ENCODE results near the gene PSMD2.
A peak's percentile ranks its signal among the peaks of the same experiment; 100 is the strongest.
"Not testable (repeated sequence)": the region's sequence is repeated elsewhere in the genome, so short reads cannot be mapped to it uniquely, and the experiment has no call there.

The PSMD2 gene

DNA sequence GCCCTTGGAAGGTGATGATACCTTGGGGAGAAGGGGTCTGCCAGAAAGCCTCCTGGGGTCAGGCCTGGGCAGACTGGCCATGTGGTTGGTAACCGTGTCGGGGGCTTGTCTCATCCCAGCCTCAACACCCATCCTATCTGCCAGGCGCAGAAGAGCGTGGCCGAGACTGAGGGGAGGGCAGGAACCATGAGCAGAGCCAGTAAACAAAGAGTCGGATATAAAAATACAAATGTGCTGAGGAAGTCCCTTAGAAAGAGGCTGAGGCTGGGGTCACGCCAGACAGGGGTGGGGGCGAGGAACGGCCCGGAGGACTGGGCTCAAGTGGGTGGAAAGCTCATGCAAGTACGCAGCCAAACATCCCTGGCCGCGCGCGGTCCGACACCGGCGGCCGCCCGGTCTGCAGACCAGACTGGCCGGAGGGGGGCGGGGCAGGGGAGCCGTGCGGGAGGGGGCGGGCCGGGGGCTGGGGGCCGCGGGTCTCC is 39.6 kb upstream of the PSMD2 start:
- TF ChIP-seq, protein P1, sequence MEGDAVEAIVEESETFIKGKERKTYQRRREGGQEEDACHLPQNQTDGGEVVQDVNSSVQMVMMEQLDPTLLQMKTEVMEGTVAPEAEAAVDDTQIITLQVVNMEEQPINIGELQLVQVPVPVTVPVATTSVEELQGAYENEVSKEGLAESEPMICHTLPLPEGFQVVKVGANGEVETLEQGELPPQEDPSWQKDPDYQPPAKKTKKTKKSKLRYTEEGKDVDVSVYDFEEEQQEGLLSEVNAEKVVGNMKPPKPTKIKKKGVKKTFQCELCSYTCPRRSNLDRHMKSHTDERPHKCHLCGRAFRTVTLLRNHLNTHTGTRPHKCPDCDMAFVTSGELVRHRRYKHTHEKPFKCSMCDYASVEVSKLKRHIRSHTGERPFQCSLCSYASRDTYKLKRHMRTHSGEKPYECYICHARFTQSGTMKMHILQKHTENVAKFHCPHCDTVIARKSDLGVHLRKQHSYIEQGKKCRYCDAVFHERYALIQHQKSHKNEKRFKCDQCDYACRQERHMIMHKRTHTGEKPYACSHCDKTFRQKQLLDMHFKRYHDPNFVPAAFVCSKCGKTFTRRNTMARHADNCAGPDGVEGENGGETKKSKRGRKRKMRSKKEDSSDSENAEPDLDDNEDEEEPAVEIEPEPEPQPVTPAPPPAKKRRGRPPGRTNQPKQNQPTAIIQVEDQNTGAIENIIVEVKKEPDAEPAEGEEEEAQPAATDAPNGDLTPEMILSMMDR (IDR thresholded peaks at IDR 0.05; ENCODE audit: low read depth, low read length): no peak
- no peak overlapping the region for H3K4me3 ChIP-seq (ENCODE audit: low read depth, low read length)

DNA sequence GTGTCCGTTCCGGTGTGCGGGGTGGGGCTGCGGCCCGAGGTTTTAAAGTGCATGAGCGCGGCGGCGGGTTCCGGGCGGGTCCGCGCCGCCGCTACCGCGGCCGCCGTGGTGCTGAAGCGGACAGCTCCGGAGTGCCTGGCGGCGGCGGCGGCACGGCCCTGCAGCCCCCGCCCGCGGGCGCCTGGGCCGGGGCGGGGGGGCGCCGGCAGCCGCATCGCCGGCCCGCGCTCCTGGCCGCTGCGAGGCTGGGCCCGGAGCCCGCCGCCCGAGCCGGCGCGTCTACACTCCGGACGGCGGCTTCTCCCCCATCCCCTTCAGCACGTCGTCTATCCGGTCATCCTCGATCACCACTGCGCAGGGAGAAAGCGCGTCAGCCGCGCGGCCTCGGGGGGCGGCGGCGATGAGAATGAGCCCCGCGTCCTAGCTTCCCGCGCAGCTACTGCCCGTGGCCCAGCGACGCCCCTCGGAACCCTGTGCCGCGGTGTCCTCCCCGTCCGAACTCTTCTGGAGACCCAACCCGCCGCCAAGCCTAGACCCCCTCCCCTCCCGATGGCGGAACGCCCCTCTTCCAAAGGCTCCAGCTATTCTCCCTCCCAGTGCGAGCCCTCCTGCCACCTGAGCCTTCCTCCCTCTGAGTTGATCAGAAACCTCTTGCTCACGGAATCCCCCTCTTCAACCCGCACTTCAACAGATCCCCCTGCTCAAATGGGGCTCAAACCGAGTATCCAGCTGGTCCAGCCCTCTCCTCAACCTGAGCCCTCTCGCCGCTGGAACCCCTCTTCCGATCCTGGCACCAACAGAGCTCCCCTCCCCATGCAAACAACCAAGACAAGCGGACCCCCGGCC is 38.9 kb upstream of the PSMD2 start:
- peak overlapping the region; percentile 30 for H3K4me3 ChIP-seq (ENCODE audit: low read depth, low read length)
- TF ChIP-seq, protein P1 (IDR thresholded peaks at IDR 0.05; ENCODE audit: low read depth, low read length): no peak

DNA sequence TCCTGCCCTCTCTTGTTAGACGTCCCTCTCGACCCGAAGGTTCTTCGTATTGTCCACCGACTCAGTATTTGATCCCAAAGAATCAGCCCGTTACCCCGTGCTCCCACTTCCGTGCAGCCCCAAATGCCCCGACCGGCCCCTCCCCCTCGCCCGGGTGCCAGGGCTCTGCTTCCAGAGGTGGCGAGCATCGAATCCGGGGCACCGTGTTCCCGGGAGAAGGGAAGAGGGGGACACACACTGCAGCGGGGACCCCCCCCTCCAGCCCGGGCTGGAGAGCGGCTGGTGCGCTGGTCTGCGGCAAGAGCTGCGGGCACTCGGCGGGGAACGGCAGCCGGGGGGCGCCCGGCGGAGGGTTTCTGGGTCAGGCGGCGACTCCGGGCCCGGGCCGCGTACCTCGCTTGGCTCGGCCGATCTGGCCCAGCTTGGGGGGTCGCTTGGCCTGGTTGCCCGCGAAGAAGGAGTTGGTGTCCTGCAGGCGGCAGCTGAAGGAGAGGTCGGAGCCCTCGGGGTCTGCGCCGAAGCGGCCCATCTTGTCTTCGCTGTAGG is 38.2 kb upstream of the PSMD2 start:
- H3K4me3 ChIP-seq (ENCODE audit: low read depth, low read length): peak overlapping the region; percentile 44
- TF ChIP-seq, protein P1 (IDR thresholded peaks at IDR 0.05; ENCODE audit: low read depth, low read length): no peak

DNA sequence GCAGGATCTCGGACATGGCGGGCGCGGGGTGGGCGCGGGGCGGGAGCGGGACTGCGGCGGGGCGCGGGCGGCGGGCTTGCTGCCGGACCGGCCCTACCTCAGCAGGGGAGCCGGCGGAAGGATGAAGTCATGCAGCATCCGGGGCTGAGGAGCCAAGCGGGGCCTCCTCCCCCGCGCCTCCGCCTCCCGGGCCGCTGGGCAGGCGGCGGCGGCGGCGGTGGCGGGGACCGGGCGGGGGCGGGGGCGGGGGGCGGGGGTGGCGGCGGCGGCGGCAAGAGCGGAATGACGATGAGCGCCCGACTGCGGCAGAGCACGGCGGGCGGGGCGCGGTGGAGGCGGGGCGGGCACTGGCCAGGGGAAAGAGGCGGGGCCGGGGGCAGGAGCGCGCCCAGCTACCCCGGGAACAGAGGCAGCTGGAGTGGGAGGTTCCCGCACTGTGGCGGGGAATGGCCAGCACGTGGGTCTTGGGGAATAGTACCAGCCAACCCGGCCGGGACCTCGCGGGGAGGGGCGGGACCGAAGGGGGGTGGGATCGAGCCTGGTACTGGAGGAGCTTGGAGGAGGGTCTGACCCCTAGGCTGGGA is 37.7 kb upstream of the PSMD2 start, which contains the start of gene CAMK2N2:
Gene CAMK2N2, minus strand, starts transcription at position 284 of the 584 bp plus-strand sequence. Its CDS starts 268 bp downstream, at position 16.
- H3K4me3 ChIP-seq (ENCODE audit: low read depth, low read length): peak within 1 kb of the TSS; percentile 54
- TF ChIP-seq, protein P1 (IDR thresholded peaks at IDR 0.05; ENCODE audit: low read depth, low read length): no peak

DNA sequence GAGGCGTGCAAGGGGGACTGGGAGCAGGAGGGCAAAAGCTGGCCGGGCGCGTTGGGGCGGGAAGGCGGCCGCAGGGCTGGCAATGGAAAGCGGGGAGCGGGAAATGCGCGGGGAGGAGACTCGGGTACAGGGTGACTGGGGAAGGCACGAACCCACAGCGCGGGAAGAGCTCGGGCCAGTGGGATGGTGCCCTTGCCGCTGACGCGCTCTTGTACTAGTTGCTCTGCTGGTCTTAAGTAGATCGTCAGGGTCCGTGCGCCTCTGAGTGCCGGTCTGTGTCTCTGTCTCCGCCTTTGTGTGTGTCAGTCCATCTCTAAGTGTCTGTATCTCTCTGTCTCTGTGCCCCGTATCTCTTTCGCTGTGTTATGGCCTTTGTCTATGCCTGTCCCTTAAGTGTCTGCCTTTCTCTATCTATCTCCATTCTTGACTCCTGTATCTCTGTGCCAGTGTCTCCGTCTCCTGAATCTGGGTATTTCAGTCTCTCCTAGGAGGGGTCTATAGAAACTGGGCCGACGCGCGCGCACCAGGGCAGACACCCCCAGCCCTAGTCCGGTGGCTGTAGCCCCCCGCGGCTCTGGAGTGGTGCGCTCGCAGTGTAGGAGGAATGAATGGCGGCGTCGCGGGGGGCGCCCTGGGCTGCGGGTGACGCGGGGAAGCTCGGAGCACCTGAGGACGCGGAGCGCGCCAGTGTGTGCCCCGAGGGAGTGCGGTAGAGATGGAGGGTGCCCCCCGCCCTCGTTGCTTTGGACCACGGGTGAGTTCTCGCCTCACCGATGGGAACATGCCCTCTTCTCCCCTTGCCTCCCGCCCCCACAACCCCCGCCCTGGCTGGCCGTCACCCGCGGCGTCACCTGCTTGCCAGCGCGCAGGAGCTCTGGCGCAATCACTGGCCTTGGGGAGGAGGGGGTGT is 36.9 kb upstream of the PSMD2 start:
- H3K4me3 ChIP-seq (ENCODE audit: low read depth, low read length): peak overlapping the region; percentile 54
- TF ChIP-seq, protein P1 (IDR thresholded peaks at IDR 0.05; ENCODE audit: low read depth, low read length): no peak

DNA sequence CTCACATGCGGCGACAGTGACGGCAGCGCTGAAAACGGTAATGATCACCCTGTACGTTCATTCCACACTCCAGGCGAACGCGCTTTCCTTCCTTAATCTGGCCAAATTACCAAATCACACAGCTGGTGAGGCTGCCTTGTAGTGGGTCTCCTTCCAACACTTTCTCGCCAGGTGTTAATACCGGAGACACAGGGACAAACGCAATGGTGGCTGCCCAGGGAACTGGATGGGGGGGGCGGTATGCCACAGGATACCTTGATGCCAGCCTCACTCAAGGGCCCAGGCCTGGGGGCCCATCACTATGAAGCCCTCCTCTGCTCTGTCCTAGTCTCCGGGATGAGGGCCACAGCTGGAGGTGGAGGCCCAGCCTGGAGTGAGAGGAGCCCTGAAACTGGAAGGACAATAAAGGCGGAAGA is 36.3 kb upstream of the PSMD2 start:
- no peak overlapping the region for H3K4me3 ChIP-seq (ENCODE audit: low read depth, low read length)
- TF ChIP-seq, protein P1 (IDR thresholded peaks at IDR 0.05; ENCODE audit: low read depth, low read length): no peak

DNA sequence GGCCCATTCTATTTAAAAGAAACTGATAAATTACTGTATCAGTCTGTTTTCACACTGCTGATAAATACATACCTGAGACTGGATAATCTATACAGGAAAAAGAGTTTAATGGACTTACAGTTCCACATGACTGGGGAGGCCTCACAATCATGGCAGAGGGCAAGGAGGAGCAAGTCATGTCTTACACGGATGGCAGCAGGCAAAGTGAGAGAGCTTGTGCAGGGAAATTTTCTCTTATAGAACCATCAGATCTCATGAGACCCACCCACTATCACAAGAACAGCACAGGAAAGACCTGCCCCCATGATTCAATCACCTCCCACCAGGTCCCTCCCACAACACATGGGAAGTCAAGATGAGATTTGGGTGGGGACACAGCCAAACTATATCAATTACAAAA is 31.8 kb upstream of the PSMD2 start:
- H3K4me3 ChIP-seq (ENCODE audit: low read depth, low read length): not testable (repeated sequence)
